ENCODE measurements around the gene CHAD.

CHAD gene

DNA sequence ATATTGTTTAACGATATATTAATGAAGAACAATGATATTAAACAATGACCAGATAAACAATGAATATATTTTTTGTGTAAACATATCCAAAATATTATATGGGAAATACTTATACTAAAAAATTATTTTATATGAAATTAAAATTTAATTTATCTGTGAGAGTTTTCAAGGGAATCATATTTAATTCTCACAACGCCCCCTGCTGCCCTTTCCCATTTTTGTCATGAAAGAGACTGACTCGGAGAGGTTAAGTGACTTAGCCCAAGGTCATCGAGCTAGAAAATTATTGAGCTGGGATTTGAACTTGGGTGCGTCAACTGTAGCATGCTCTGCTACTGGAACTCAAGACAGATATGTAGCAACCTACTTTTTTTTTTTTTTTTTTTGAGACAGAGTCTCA is 32.4 kb upstream of the CHAD start:
- no peak overlapping the region for H3K27ac ChIP-seq (ENCODE audit: insufficient read depth in 1 of 2, low read depth in 1 of 2, low read length in 2 of 2, poor library complexity in 1 of 2, severe bottlenecking in 2 of 2)
- ChIA-PET CTCF (interaction anchor here (0.7 to 2.9 kb wide), 13 partner anchors 8 to 333 kb away, joined by 3 to 17 read pairs (median 4); partner anchors contain the start of gene LRRC59), POLR2A (interaction anchor here (0.6 kb wide), 1 partner anchor 62 kb away, joined by 4 read pairs; no protein-coding TSS in a partner anchor)
- peaks cover 0 to 8% (median 0%) of the 10 kb centered on the region in 4 experiments for H3K4me1 ChIP-seq (ENCODE audit: control extremely low read depth in 1 of 4, control insufficient read depth in 4 of 4, insufficient read depth in 4 of 4, low read length in 3 of 4)
- no peaks in the 10 kb centered on the region for H3K9me3 ChIP-seq (ENCODE audit: control extremely low read depth in 1 of 5, control insufficient read depth in 4 of 5, insufficient read depth in 2 of 5, low read depth in 1 of 5, low read length in 4 of 5)
- no peaks in the 10 kb centered on the region for H3K36me3 ChIP-seq (ENCODE audit: control insufficient read depth in 4 of 4, insufficient read depth in 4 of 4, low read length in 3 of 4)
- WGBS (ENCODE audit: insufficient coverage) = 40% methylated on average over 1 of the region's 5 CpGs
- peak; percentile 32 to 53 (median 49) for DNase-seq
- no peaks in the 10 kb centered on the region for H3K27me3 ChIP-seq (replicated peaks in 2 of 5; ENCODE audit: control insufficient read depth in 4 of 5, insufficient read depth in 5 of 5, low read length in 4 of 5)
- no peak overlapping the region for H3K4me3 ChIP-seq (ENCODE audit: control insufficient read depth in 1 of 7, extremely low read depth in 1 of 7, insufficient read depth in 4 of 7, low read depth in 2 of 7, low read length in 6 of 7)

DNA sequence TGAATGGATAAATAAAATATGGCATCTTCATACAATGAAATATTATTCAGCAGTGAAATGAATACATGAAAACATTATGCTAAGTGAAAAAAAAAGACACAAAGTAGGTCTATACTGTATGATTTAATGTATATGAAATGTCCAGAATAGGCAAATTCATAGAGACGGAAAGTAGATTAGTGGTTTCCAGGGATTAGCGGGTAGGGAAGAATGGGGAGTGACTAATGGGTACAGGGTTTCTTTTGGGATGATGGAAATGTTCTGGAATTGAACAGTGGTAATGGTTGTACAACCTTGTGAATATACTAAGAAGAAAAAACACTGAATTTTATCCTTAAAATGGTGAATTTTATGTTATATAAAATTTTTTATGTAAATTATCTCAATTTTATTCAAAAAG is 31.0 kb upstream of the CHAD start:
- CTCF ChIA-PET = interaction anchor here (0.6 to 2.7 kb wide), 2 partner anchors 13 to 31 kb away, joined by 3 to 8 read pairs; partner anchors contain the start of gene CHAD
- 100% methylated on average over 2 of the region's 2 CpGs for WGBS (ENCODE audit: insufficient coverage)

DNA sequence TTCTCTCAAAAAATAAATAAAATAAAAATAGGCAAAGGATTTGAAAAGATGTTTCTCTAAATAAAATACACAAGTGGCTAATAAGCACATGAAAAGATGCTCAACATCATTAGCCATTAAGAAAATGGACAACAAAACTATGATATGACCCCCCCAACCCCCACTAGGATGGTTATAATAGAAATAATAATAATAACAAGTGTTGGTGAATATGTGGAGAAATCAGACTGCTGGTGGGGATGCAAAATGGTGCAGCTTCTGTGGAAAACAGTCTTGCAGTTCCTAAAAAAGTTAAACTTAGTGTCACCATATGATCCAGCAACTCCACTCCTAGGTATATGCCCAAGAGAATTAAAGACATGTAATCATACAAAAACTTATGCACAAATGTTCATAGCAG is 30.6 kb upstream of the CHAD start:
- Histone ChIP-seq H3K4me3 (ENCODE audit: control insufficient read depth in 1 of 7, extremely low read depth in 1 of 7, insufficient read depth in 4 of 7, low read depth in 2 of 7, low read length in 6 of 7) (no peak overlapping the region), H3K4me1 (ENCODE audit: control extremely low read depth in 1 of 4, control insufficient read depth in 4 of 4, insufficient read depth in 4 of 4, low read length in 3 of 4) (no peaks in the 10 kb centered on the region), H3K27me3 (replicated peaks in 2 of 5; ENCODE audit: control insufficient read depth in 4 of 5, insufficient read depth in 5 of 5, low read length in 4 of 5) (no peaks in the 10 kb centered on the region), H3K9me3 (ENCODE audit: control extremely low read depth in 1 of 5, control insufficient read depth in 4 of 5, insufficient read depth in 2 of 5, low read depth in 1 of 5, low read length in 4 of 5) (no peaks in the 10 kb centered on the region), H3K27ac (ENCODE audit: insufficient read depth in 1 of 2, low read depth in 1 of 2, low read length in 2 of 2, poor library complexity in 1 of 2, severe bottlenecking in 2 of 2) (no peak overlapping the region), H3K36me3 (ENCODE audit: control insufficient read depth in 4 of 4, insufficient read depth in 4 of 4, low read length in 3 of 4) (no peaks in the 10 kb centered on the region)
- no peak for DNase-seq
- POLR2A ChIA-PET = no interaction called here
- CTCF ChIA-PET = no interaction called here

More for the DNA sequence above, 31.0 kb upstream of the CHAD start:
- POLR2A ChIA-PET = no interaction called here
- Histone ChIP-seq H3K27ac (ENCODE audit: insufficient read depth in 1 of 2, low read depth in 1 of 2, low read length in 2 of 2, poor library complexity in 1 of 2, severe bottlenecking in 2 of 2) (no peak overlapping the region), H3K4me3 (ENCODE audit: control insufficient read depth in 1 of 7, extremely low read depth in 1 of 7, insufficient read depth in 4 of 7, low read depth in 2 of 7, low read length in 6 of 7) (no peak overlapping the region), H3K27me3 (replicated peaks in 2 of 5; ENCODE audit: control insufficient read depth in 4 of 5, insufficient read depth in 5 of 5, low read length in 4 of 5) (no peaks in the 10 kb centered on the region), H3K36me3 (ENCODE audit: control insufficient read depth in 4 of 4, insufficient read depth in 4 of 4, low read length in 3 of 4) (no peaks in the 10 kb centered on the region), H3K4me1 (ENCODE audit: control extremely low read depth in 1 of 4, control insufficient read depth in 4 of 4, insufficient read depth in 4 of 4, low read length in 3 of 4) (peaks cover 0 to 2% (median 0%) of the 10 kb centered on the region in 4 experiments), H3K9me3 (ENCODE audit: control extremely low read depth in 1 of 5, control insufficient read depth in 4 of 5, insufficient read depth in 2 of 5, low read depth in 1 of 5, low read length in 4 of 5) (no peaks in the 10 kb centered on the region)
- DNase-seq = no peak

DNA sequence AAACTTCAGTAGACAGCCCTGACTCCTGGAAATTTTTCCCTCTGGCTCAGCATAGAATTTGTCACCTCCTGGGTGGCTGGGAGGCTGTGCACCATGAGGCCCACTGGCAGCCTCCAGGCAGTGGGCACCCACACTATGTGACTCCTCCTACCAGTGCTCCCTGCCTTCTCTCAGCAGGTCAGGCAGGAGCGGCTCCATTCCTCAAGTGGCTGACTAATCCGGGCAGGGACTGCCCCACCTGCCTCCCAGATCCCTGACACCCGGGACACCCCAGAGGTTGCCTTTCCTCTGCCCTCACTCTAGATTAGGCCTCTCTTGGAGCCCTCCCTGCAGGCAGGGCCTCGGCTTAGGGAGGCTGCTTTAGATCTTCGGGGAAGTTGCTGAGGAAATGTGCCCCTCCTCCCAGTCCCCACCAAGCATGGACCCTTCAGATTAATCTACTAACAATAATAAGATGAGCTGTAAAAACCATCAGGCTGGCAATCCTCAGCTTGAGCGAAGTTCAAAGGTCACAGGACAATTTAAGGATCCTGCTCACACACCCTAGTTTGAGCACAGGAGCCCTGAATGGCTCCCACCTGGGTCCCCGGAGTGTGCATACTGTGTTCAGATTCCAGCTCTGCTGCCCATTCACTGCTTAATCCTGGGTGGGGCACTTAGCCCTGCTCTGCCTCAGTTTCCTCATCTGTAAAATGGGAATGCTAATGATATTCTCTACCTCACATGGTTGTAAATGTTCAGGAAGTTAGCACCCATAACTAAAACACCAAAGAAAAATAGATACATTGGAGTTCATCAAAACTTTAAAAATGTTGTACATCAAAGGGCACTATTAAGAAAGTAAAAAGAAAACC is 29.6 kb upstream of the CHAD start:
- no peak overlapping the region for H3K27ac ChIP-seq (ENCODE audit: insufficient read depth in 1 of 2, low read depth in 1 of 2, low read length in 2 of 2, poor library complexity in 1 of 2, severe bottlenecking in 2 of 2)
- CTCF ChIA-PET = interaction anchor here (1.0 kb wide), 1 partner anchor 12 kb away, joined by 5 read pairs; no protein-coding TSS in a partner anchor
- no peaks in the 10 kb centered on the region for H3K9me3 ChIP-seq (ENCODE audit: control extremely low read depth in 1 of 5, control insufficient read depth in 4 of 5, insufficient read depth in 2 of 5, low read depth in 1 of 5, low read length in 4 of 5)
- no peak overlapping the region for H3K4me3 ChIP-seq (ENCODE audit: control insufficient read depth in 1 of 7, extremely low read depth in 1 of 7, insufficient read depth in 4 of 7, low read depth in 2 of 7, low read length in 6 of 7)
- H3K27me3 ChIP-seq (replicated peaks in 2 of 5; ENCODE audit: control insufficient read depth in 4 of 5, insufficient read depth in 5 of 5, low read length in 4 of 5) = no peaks in the 10 kb centered on the region
- POLR2A ChIA-PET = interaction anchor here (0.6 kb wide), 1 partner anchor 11 kb away, joined by 4 read pairs; no protein-coding TSS in a partner anchor
- no peaks in the 10 kb centered on the region for H3K4me1 ChIP-seq (ENCODE audit: control extremely low read depth in 1 of 4, control insufficient read depth in 4 of 4, insufficient read depth in 4 of 4, low read length in 3 of 4)
- DNase-seq = no peak
- WGBS (ENCODE audit: insufficient coverage) = 100% methylated on average over 6 of the region's 7 CpGs
- no peaks in the 10 kb centered on the region for H3K36me3 ChIP-seq (ENCODE audit: control insufficient read depth in 4 of 4, insufficient read depth in 4 of 4, low read length in 3 of 4)

DNA sequence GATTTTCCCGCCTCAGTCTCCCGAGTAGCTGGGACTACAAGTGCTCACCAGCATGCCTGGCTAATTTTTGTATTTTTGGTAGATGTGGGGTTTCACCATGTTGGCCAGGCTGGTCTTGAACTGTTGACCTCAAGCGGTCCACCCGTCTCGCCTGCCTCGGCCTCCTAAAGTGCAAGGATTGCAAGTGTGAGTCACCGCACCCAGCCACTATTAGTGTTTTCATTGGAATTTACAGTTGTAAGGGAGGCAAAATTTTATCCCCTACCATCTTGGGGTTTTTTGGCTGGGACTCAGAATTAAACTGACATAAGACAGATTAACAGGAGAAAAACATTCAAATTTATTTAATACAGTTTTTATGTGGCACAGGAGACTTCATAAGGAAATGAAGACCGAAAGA is 27.2 kb upstream of the CHAD start:
- Histone ChIP-seq H3K27ac (ENCODE audit: insufficient read depth in 1 of 2, low read depth in 1 of 2, low read length in 2 of 2, poor library complexity in 1 of 2, severe bottlenecking in 2 of 2) (no peak overlapping the region), H3K4me1 (ENCODE audit: control extremely low read depth in 1 of 4, control insufficient read depth in 4 of 4, insufficient read depth in 4 of 4, low read length in 3 of 4) (no peaks in the 10 kb centered on the region), H3K27me3 (replicated peaks in 2 of 5; ENCODE audit: control insufficient read depth in 4 of 5, insufficient read depth in 5 of 5, low read length in 4 of 5) (no peaks in the 10 kb centered on the region), H3K9me3 (ENCODE audit: control extremely low read depth in 1 of 5, control insufficient read depth in 4 of 5, insufficient read depth in 2 of 5, low read depth in 1 of 5, low read length in 4 of 5) (no peaks in the 10 kb centered on the region), H3K4me3 (ENCODE audit: control insufficient read depth in 1 of 7, extremely low read depth in 1 of 7, insufficient read depth in 4 of 7, low read depth in 2 of 7, low read length in 6 of 7) (no peak overlapping the region), H3K36me3 (ENCODE audit: control insufficient read depth in 4 of 4, insufficient read depth in 4 of 4, low read length in 3 of 4) (no peaks in the 10 kb centered on the region)
- ChIA-PET POLR2A (no interaction called here), CTCF (no interaction called here)
- 100% methylated on average over 3 of the region's 8 CpGs for WGBS (ENCODE audit: insufficient coverage)
- DNase-seq = no peak

DNA sequence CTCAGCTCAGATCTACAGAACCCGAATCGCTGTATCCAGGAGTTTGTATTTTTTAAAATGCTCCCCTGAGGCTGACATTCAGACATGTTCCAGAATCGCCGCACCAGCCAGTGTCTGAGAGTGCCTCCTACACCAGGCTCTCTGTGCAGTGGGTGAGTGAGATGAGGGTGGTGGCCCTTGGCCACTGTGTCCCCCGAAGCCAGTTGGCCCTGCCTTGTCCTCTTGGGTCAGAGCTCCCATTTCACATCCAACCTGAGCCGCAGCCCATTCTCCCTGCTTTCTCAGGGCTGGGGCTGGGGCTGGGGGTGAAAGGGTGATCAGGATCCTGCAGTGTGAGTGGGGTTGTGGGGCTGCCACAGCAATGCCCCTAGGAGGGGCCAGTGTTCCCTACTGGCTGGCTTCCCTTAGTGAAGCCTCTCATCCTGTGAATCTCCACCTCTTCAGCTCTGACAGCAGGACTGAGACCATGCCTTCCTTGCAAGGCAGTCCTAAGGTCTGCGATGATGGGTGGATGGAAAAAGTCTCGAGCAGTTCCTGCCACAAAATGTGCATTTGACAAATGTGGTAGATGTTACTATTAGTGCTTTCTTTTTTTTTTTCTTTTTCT is 26.6 kb upstream of the CHAD start:
- no peak overlapping the region for H3K4me3 ChIP-seq (ENCODE audit: control insufficient read depth in 1 of 7, extremely low read depth in 1 of 7, insufficient read depth in 4 of 7, low read depth in 2 of 7, low read length in 6 of 7)
- DNase-seq = no peak
- H3K27me3 ChIP-seq (replicated peaks in 2 of 5; ENCODE audit: control insufficient read depth in 4 of 5, insufficient read depth in 5 of 5, low read length in 4 of 5) = no peaks in the 10 kb centered on the region
- ChIA-PET CTCF (no interaction called here), POLR2A (no interaction called here)
- H3K27ac ChIP-seq (ENCODE audit: insufficient read depth in 1 of 2, low read depth in 1 of 2, low read length in 2 of 2, poor library complexity in 1 of 2, severe bottlenecking in 2 of 2) = no peak overlapping the region
- no peaks in the 10 kb centered on the region for H3K36me3 ChIP-seq (ENCODE audit: control insufficient read depth in 4 of 4, insufficient read depth in 4 of 4, low read length in 3 of 4)
- no peaks in the 10 kb centered on the region for H3K9me3 ChIP-seq (ENCODE audit: control extremely low read depth in 1 of 5, control insufficient read depth in 4 of 5, insufficient read depth in 2 of 5, low read depth in 1 of 5, low read length in 4 of 5)
- 100% methylated on average over 4 of the region's 8 CpGs for WGBS (ENCODE audit: insufficient coverage)
- H3K4me1 ChIP-seq (ENCODE audit: control extremely low read depth in 1 of 4, control insufficient read depth in 4 of 4, insufficient read depth in 4 of 4, low read length in 3 of 4) = no peaks in the 10 kb centered on the region

DNA sequence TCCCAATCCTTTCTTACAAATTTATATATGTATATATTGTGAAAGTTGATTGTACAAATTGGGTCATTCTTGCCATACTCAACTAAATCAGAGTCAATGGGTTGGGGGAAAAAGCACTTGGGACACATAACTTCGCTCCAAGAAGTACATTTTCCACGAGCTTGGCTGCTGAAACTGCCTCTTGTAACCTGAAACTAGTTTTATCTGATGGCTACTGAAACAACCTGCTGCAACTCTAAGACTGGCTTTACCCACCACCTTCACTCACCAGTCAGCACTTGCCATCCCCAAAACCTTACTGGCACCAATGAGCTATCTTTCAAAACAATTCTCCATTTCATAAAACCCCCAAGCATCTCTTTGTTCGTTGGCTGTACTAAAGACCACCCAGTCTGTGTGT is 25.1 kb upstream of the CHAD start:
- ChIA-PET CTCF (interaction anchor here (0.9 to 2.4 kb wide), 5 partner anchors 8 to 201 kb away, joined by 3 to 9 read pairs (median 5); partner anchors contain the start of gene RSAD1), POLR2A (no interaction called here)
- WGBS (ENCODE audit: insufficient coverage) = 85% methylated on average over 2 of the region's 3 CpGs
- Histone ChIP-seq H3K4me1 (ENCODE audit: control extremely low read depth in 1 of 4, control insufficient read depth in 4 of 4, insufficient read depth in 4 of 4, low read length in 3 of 4) (no peaks in the 10 kb centered on the region), H3K27ac (ENCODE audit: insufficient read depth in 1 of 2, low read depth in 1 of 2, low read length in 2 of 2, poor library complexity in 1 of 2, severe bottlenecking in 2 of 2) (no peak overlapping the region), H3K27me3 (replicated peaks in 2 of 5; ENCODE audit: control insufficient read depth in 4 of 5, insufficient read depth in 5 of 5, low read length in 4 of 5) (no peaks in the 10 kb centered on the region), H3K9me3 (ENCODE audit: control extremely low read depth in 1 of 5, control insufficient read depth in 4 of 5, insufficient read depth in 2 of 5, low read depth in 1 of 5, low read length in 4 of 5) (no peaks in the 10 kb centered on the region), H3K36me3 (ENCODE audit: control insufficient read depth in 4 of 4, insufficient read depth in 4 of 4, low read length in 3 of 4) (no peaks in the 10 kb centered on the region), H3K4me3 (ENCODE audit: control insufficient read depth in 1 of 7, extremely low read depth in 1 of 7, insufficient read depth in 4 of 7, low read depth in 2 of 7, low read length in 6 of 7) (no peak overlapping the region)
- DNase-seq = no peak

All from common myeloid progenitor, CD34-positive (primary cell).